Activated T-cell treated with anti-CD3 and anti-CD28 coated beads, Interleukin-2, amount 50 U/mL, for 1 hour (primary cell): ENCODE measurements around the gene TMED6.
"Not testable (repeated sequence)": the region's sequence is repeated elsewhere in the genome, so short reads cannot be mapped to it uniquely, and the experiment has no call there.

Experiments used
- DNase-seq: peaks from one replicate; pipeline ENCODE4 v3.0.0-alpha.2; 2020

Gene TMED6

GRCh38 chr16:69296771-69297170 lies 54.8 kb downstream of the TMED6 start:
- DNase-seq = not testable (repeated sequence)

- DNase-seq = no peak
These were observed 57.5 kb downstream of the TMED6 start for GRCh38 chr16:69294051-69294450.

- DNase-seq = no peak
These were observed 58.2 kb downstream of the TMED6 start for GRCh38 chr16:69293401-69293800.
